H54 (cell line): ENCODE results near the gene LCLAT1.

Experiments used
- DNase-seq: peaks from one replicate; pipeline ENCODE4 v3.0.0; 2011; ENCODE audit warnings: low spot score, mixed read lengths; ENCODE audit not compliant: insufficient read length
- FAIRE-seq: peaks from 3 replicates; lab custom pipeline; 2011; peaks lifted over from hg19 to GRCh38; lab: Jason Lieb, UNC
- POLR2A ChIP-seq: IDR thresholded peaks from 2 replicates; pipeline ENCODE4 v1.6.1; 2011; ENCODE audit warnings: low read depth, mild to moderate bottlenecking, low read length

The LCLAT1 gene

GRCh38 chr2:30565851-30566358 lies 118.9 kb downstream of the LCLAT1 start:
- no peak for TF ChIP-seq POLR2A
- DNase-seq (no peak), FAIRE-seq (no peak)

GRCh38 chr2:30566631-30567030 lies 119.6 kb downstream of the LCLAT1 start:
- DNase-seq (no peak), FAIRE-seq (no peak)
- no peak for TF ChIP-seq POLR2A

GRCh38 chr2:30567317-30567716 lies 120.3 kb downstream of the LCLAT1 start:
- DNase-seq = no peak
- no peak for FAIRE-seq
- TF ChIP-seq POLR2A = no peak

- no peak for FAIRE-seq
- no peak for TF ChIP-seq POLR2A
- no peak for DNase-seq
These were observed 122.9 kb downstream of the LCLAT1 start for GRCh38 chr2:30569946-30570345.

GRCh38 chr2:30577151-30577550 lies 130.1 kb downstream of the LCLAT1 start:
- TF ChIP-seq POLR2A = no peak
- FAIRE-seq = no peak
- no peak for DNase-seq

GRCh38 chr2:30580391-30580790 lies 133.3 kb downstream of the LCLAT1 start:
- no peak for TF ChIP-seq POLR2A
- DNase-seq = no peak
- FAIRE-seq = no peak

- TF ChIP-seq POLR2A = no peak
- DNase-seq = no peak
- FAIRE-seq = no peak
These were observed 135.5 kb downstream of the LCLAT1 start for GRCh38 chr2:30582521-30582920.

GRCh38 chr2:30583204-30583749 lies 136.2 kb downstream of the LCLAT1 start:
- FAIRE-seq (no peak), DNase-seq (no peak)
- no peak for TF ChIP-seq POLR2A

GRCh38 chr2:30584116-30584515 lies 137.1 kb downstream of the LCLAT1 start:
- DNase-seq (no peak), FAIRE-seq (no peak)
- no peak for TF ChIP-seq POLR2A

- no peak for FAIRE-seq
- DNase-seq = no peak
- no peak for TF ChIP-seq POLR2A
These were observed 141.9 kb downstream of the LCLAT1 start for GRCh38 chr2:30588994-30589393.

GRCh38 chr2:30590407-30590806 lies 143.4 kb downstream of the LCLAT1 start:
- no peak for FAIRE-seq
- TF ChIP-seq POLR2A = no peak

GRCh38 chr2:30591186-30591585 lies 144.1 kb downstream of the LCLAT1 start:
- TF ChIP-seq POLR2A = no peak
- DNase-seq (no peak), FAIRE-seq (no peak)

More at GRCh38 chr2:30590407-30590806, 143.4 kb downstream of the LCLAT1 start:
- no peak for DNase-seq

GRCh38 chr2:30601375-30601774 lies 154.3 kb downstream of the LCLAT1 start:
- FAIRE-seq (no peak), DNase-seq (no peak)
- TF ChIP-seq POLR2A = no peak

GRCh38 chr2:30605197-30605596 lies 158.2 kb downstream of the LCLAT1 start:
- DNase-seq (no peak), FAIRE-seq (no peak)
- TF ChIP-seq POLR2A = no peak

- DNase-seq (no peak), FAIRE-seq (no peak)
- no peak for TF ChIP-seq POLR2A
These were observed 161.6 kb downstream of the LCLAT1 start for GRCh38 chr2:30608643-30609042.
